HEK293 (cell line): ENCODE measurements around the gene APBA1.

ENCODE experiments used
- CTCF ChIA-PET: fragments of 350-600 bp; formaldehyde crosslinking; extraction: SDS; loops from one replicate; lab custom pipeline; 2021; ENCODE audit warnings: antibody characterized with exemption; lab: Yijun Ruan, JAX
- POLR2A ChIA-PET: fragments of 300-600 bp; formaldehyde crosslinking; extraction: SDS; loops from one replicate; lab custom pipeline; 2020; ENCODE audit warnings: antibody characterized with exemption, inconsistent platforms; lab: Yijun Ruan, JAX
- H3K27ac ChIP-seq: fragments of 200-500 bp; sonication (Bioruptor generic); 2 replicates; pipeline ENCODE4 v1.5.1; 2014; ENCODE audit warnings: low read depth, low read length, control low read depth, inconsistent platforms; ENCODE audit errors: extremely low read depth
- H3K36me3 ChIP-seq, 2 experiments: fragments of 200-500 bp in 1 of 2; sonication (Bioruptor generic) in 1 of 2; 1 replicate in 1 of 2; 2 replicates in 1 of 2; pipeline ENCODE4 v1.5.1; 2014 to 2017; ENCODE audit warnings: inconsistent platforms in 2 of 2, low read length in 2 of 2; ENCODE audit not compliant: control insufficient read depth in 2 of 2, insufficient read depth in 1 of 2
- H3K4me1 ChIP-seq: fragments of 200-500 bp; sonication (Bioruptor generic); 2 replicates; pipeline ENCODE4 v1.5.1; 2014; ENCODE audit warnings: mild to moderate bottlenecking, low read length, inconsistent platforms; ENCODE audit not compliant: control insufficient read depth, insufficient read depth
- H3K4me3 ChIP-seq: 2 replicates; pipeline ENCODE4 v1.5.1; 2011; ENCODE audit warnings: low read depth, mild to moderate bottlenecking, control low read depth, low read length, moderate library complexity
- H3K9me3 ChIP-seq: fragments of 200-500 bp; sonication (Bioruptor generic); 2 replicates; pipeline ENCODE4 v1.5.1; 2014; ENCODE audit warnings: low read depth, low read length, inconsistent platforms; ENCODE audit not compliant: control insufficient read depth, insufficient read depth
- KLF10 ChIP-seq: fragments of 450-650 bp; IDR thresholded peaks from 2 replicates; pipeline ENCODE4 v1.5.1; 2018; ENCODE audit warnings: missing biosample characterization, mild to moderate bottlenecking, missing genetic modification characterization
- PRDM6 ChIP-seq: fragments of 450-650 bp; formaldehyde crosslinking; IDR thresholded peaks from 2 replicates; pipeline ENCODE4 v1.5.1; 2017; ENCODE audit warnings: missing biosample characterization, missing genetic modification characterization
- REST ChIP-seq: fragments of 450-650 bp; formaldehyde crosslinking; IDR thresholded peaks from 2 replicates; pipeline ENCODE4 v1.5.1; 2016; ENCODE audit warnings: missing biosample characterization, missing genetic modification characterization
- YY2 ChIP-seq: fragments of 450-650 bp; formaldehyde crosslinking; IDR thresholded peaks from 2 replicates; pipeline ENCODE4 v1.5.1; 2016; ENCODE audit warnings: missing biosample characterization, missing genetic modification characterization
- ZBTB10 ChIP-seq: fragments of 450-650 bp; formaldehyde crosslinking; IDR thresholded peaks from 2 replicates; pipeline ENCODE4 v1.5.1; 2016; ENCODE audit warnings: missing biosample characterization, missing genetic modification characterization
- ZBTB49 ChIP-seq: fragments of 450-650 bp; formaldehyde crosslinking; IDR thresholded peaks from 2 replicates; pipeline ENCODE4 v1.5.1; 2016; ENCODE audit warnings: missing biosample characterization, missing genetic modification characterization, low read depth
- ZNF140 ChIP-seq: fragments of 450-650 bp; formaldehyde crosslinking; IDR thresholded peaks from 2 replicates; pipeline ENCODE4 v1.5.1; 2016; ENCODE audit warnings: missing biosample characterization, missing genetic modification characterization
- ZNF223 ChIP-seq: fragments of 450-650 bp; formaldehyde crosslinking; IDR thresholded peaks from 2 replicates; pipeline ENCODE4 v1.5.1; 2016; ENCODE audit warnings: missing biosample characterization, missing genetic modification characterization
- ZNF354C ChIP-seq: fragments of 450-650 bp; formaldehyde crosslinking; IDR thresholded peaks from 2 replicates; pipeline ENCODE4 v1.5.1; 2016; ENCODE audit warnings: missing biosample characterization, missing genetic modification characterization, low read depth, borderline replicate concordance
- ZNF366 ChIP-seq: fragments of 450-650 bp; formaldehyde crosslinking; conservative IDR thresholded peaks from 2 replicates; pipeline ENCODE4 v1.5.1; 2016; ENCODE audit warnings: missing biosample characterization, missing genetic modification characterization
- ZNF416 ChIP-seq: fragments of 450-650 bp; formaldehyde crosslinking; IDR thresholded peaks from 2 replicates; pipeline ENCODE4 v1.5.1; 2016; ENCODE audit warnings: missing biosample characterization, missing genetic modification characterization
- ZNF449 ChIP-seq: fragments of 450-650 bp; formaldehyde crosslinking; IDR thresholded peaks from 2 replicates; pipeline ENCODE4 v1.5.1; 2017; ENCODE audit warnings: missing biosample characterization, mild to moderate bottlenecking, missing genetic modification characterization, moderate library complexity
- ZNF521 ChIP-seq: fragments of 450-650 bp; formaldehyde crosslinking; IDR thresholded peaks from 2 replicates; pipeline ENCODE4 v1.5.1; 2017; ENCODE audit warnings: missing biosample characterization, mild to moderate bottlenecking, missing genetic modification characterization
- ZNF544 ChIP-seq: fragments of 450-650 bp; formaldehyde crosslinking; IDR thresholded peaks from 2 replicates; pipeline ENCODE4 v1.5.0; 2017; ENCODE audit warnings: missing biosample characterization, missing genetic modification characterization
- ZNF776 ChIP-seq: fragments of 450-650 bp; formaldehyde crosslinking; IDR thresholded peaks from 2 replicates; pipeline ENCODE4 v1.5.0; 2017; ENCODE audit warnings: missing biosample characterization, missing genetic modification characterization, borderline replicate concordance
- ZSCAN18 ChIP-seq: fragments of 450-650 bp; formaldehyde crosslinking; IDR thresholded peaks from 2 replicates; pipeline ENCODE4 v1.5.1; 2016; ENCODE audit warnings: missing biosample characterization, missing genetic modification characterization

APBA1 gene

GRCh38 chr9:69604568-69605219 is 67.5 kb downstream of the APBA1 start (continued):
- no peak for TF ChIP-seq REST (tag by site-specific recombination)
- no peak for TF ChIP-seq ZNF544 (tag by site-specific recombination)
- no peak for TF ChIP-seq YY2
- TF ChIP-seq PRDM6 (tag by site-specific recombination) = no peak
- no peak for TF ChIP-seq ZNF776 (tag by site-specific recombination)
- TF ChIP-seq ZNF416 (tag by site-specific recombination) = no peak
- TF ChIP-seq ZNF354C (tag by site-specific recombination) = no peak
- no peak for TF ChIP-seq KLF10 (tag by site-specific recombination)

- TF ChIP-seq ZBTB49 (tag by site-specific recombination) = no peak
- H3K36me3 ChIP-seq = no peaks in the 10 kb centered on the region
- no peaks in the 10 kb centered on the region for H3K4me1 ChIP-seq
- H3K27ac ChIP-seq = no peak overlapping the region
- ChIA-PET CTCF (interaction anchor here (1.3 kb wide), 1 partner anchor 12 kb away, joined by 5 read pairs; no protein-coding TSS in a partner anchor), POLR2A (no interaction called here)
- no peak overlapping the region for H3K4me3 ChIP-seq
- H3K9me3 ChIP-seq = no peaks in the 10 kb centered on the region
Measured at GRCh38 chr9:69603656-69604055, 68.5 kb downstream of the APBA1 start.

GRCh38 chr9:69602773-69603172 is 69.4 kb downstream of the APBA1 start:
- Histone ChIP-seq H3K36me3 (no peaks in the 10 kb centered on the region), H3K4me1 (no peaks in the 10 kb centered on the region), H3K9me3 (no peaks in the 10 kb centered on the region), H3K4me3 (no peak overlapping the region), H3K27ac (no peak overlapping the region)
- POLR2A ChIA-PET = interaction anchor here (0.6 kb wide), 1 partner anchor 137 kb away, joined by 4 read pairs; no protein-coding TSS in a partner anchor
- CTCF ChIA-PET = no interaction called here
- TF ChIP-seq ZBTB10 (tag by site-specific recombination) = no peak
- TF ChIP-seq ZNF223 (tag by site-specific recombination) = no peak
- TF ChIP-seq ZNF521 (tag by site-specific recombination) = no peak
- no peak for TF ChIP-seq ZNF140 (tag by site-specific recombination)
- no peak for TF ChIP-seq ZNF366 (tag by site-specific recombination)
- no peak for TF ChIP-seq ZNF449
- TF ChIP-seq ZSCAN18 (tag by site-specific recombination) = no peak
